Urinary bladder (tissue), 4 donors: ENCODE data around the gene RTL5. TPM values are rescaled to one million over a fixed set of nuclear protein-coding genes. Genes with fewer than 3 reads are reported as not detected.

Experiments used
- DNase-seq: peaks from one replicate; pipeline ENCODE4 v3.0.0-alpha.2; 2015; ENCODE audit errors: extremely low spot score
- H3K27ac ChIP-seq: one replicate; pipeline ENCODE4 v1.5.1; 2013; ENCODE audit warnings: low read depth, mild to moderate bottlenecking, moderate library complexity
- H3K36me3 ChIP-seq: one replicate; pipeline ENCODE4 v1.6.1; 2013; ENCODE audit warnings: mild to moderate bottlenecking, moderate library complexity; ENCODE audit not compliant: insufficient read depth
- H3K4me1 ChIP-seq: one replicate; pipeline ENCODE4 v1.6.1; 2013; ENCODE audit warnings: mild to moderate bottlenecking, moderate library complexity; ENCODE audit not compliant: insufficient read depth
- H3K4me3 ChIP-seq: one replicate; pipeline ENCODE4 v1.5.1; 2013; ENCODE audit warnings: low read depth, low read length
- WGBS: extraction: QIAGEN DNeasy Blood & Tissue Kit; methylation state at CpG from one replicate; pipeline ENCODE4 v1.1.7; 2013; 5-methylcytosine and 5-hydroxymethylcytosine counted together
- polyA plus RNA-seq: library from polyadenylated mRNA; stranded (reverse); fragments of 200-250 nt; gene quantifications from one replicate; pipeline ENCODE4 v1.2.3, GENCODE V29; 2013
- total RNA-seq: library from RNA; depleted of rRNA; stranded (reverse); fragments of >200 nt; gene quantifications from one replicate; pipeline ENCODE4 v1.2.3, GENCODE V29; 2014
- donor health status: healthy with polysubstance abuse.
- donor health status: healthy.

Gene RTL5
- total and polyA plus RNA-seq, 2 donors = 4.8 to 10.0 TPM

- Histone ChIP-seq H3K27ac (no peak overlapping the region), H3K36me3 (no peaks in the 10 kb centered on the region), H3K4me3 (no peak overlapping the region), H3K4me1 (no peaks in the 10 kb centered on the region)
- DNase-seq = no peak
- WGBS = 67% methylated on average over 13 of the region's 13 CpGs
These were observed 21.5 kb downstream of the RTL5 start for GRCh38 chrX:72110051-72110875.

- H3K4me3 ChIP-seq = no peak overlapping the region
- H3K4me1 ChIP-seq = no peaks in the 10 kb centered on the region
- H3K36me3 ChIP-seq = no peaks in the 10 kb centered on the region
- WGBS = 95% methylated on average over 10 of the region's 10 CpGs
- H3K27ac ChIP-seq = no peak overlapping the region
- DNase-seq = no peak
These were observed 23.0 kb downstream of the RTL5 start for GRCh38 chrX:72108666-72109065.

GRCh38 chrX:72107841-72108595 lies 23.7 kb downstream of the RTL5 start:
- WGBS = 88% methylated on average over 12 of the region's 12 CpGs
- Histone ChIP-seq H3K4me3 (no peak overlapping the region), H3K27ac (no peak overlapping the region), H3K36me3 (no peaks in the 10 kb centered on the region), H3K4me1 (no peaks in the 10 kb centered on the region)
- no peak for DNase-seq

GRCh38 chrX:72107320-72107719 lies 24.4 kb downstream of the RTL5 start:
- no peak for DNase-seq
- Histone ChIP-seq H3K4me1 (no peaks in the 10 kb centered on the region), H3K27ac (no peak overlapping the region), H3K36me3 (no peaks in the 10 kb centered on the region), H3K4me3 (no peak overlapping the region)
- 81% methylated on average over 6 of the region's 6 CpGs for WGBS

GRCh38 chrX:72105436-72105835 lies 26.3 kb downstream of the RTL5 start:
- no peak for DNase-seq
- no peak overlapping the region for H3K27ac ChIP-seq
- H3K4me3 ChIP-seq = no peak overlapping the region
- H3K36me3 ChIP-seq = no peaks in the 10 kb centered on the region
- no peaks in the 10 kb centered on the region for H3K4me1 ChIP-seq
- WGBS = 72% methylated on average over 6 of the region's 6 CpGs

GRCh38 chrX:72102760-72103159 lies 29.0 kb downstream of the RTL5 start:
- 70% methylated on average over 4 of the region's 4 CpGs for WGBS
- no peak overlapping the region for H3K27ac ChIP-seq
- no peaks in the 10 kb centered on the region for H3K36me3 ChIP-seq
- no peak for DNase-seq
- H3K4me3 ChIP-seq = no peak overlapping the region
- no peaks in the 10 kb centered on the region for H3K4me1 ChIP-seq

GRCh38 chrX:72102126-72102525 lies 29.6 kb downstream of the RTL5 start:
- Histone ChIP-seq H3K27ac (no peak overlapping the region), H3K36me3 (no peaks in the 10 kb centered on the region), H3K4me1 (no peaks in the 10 kb centered on the region), H3K4me3 (no peak overlapping the region)
- 68% methylated on average over 2 of the region's 2 CpGs for WGBS
- DNase-seq = no peak

GRCh38 chrX:72101597-72102037 lies 30.1 kb downstream of the RTL5 start:
- 48% methylated on average over 4 of the region's 4 CpGs for WGBS
- H3K27ac ChIP-seq = no peak overlapping the region
- no peaks in the 10 kb centered on the region for H3K36me3 ChIP-seq
- H3K4me3 ChIP-seq = no peak overlapping the region
- no peaks in the 10 kb centered on the region for H3K4me1 ChIP-seq
- DNase-seq = no peak

GRCh38 chrX:72100824-72101351 lies 30.8 kb downstream of the RTL5 start:
- no peak for DNase-seq
- no peak overlapping the region for H3K4me3 ChIP-seq
- H3K4me1 ChIP-seq = no peaks in the 10 kb centered on the region
- H3K36me3 ChIP-seq = no peaks in the 10 kb centered on the region
- no peak overlapping the region for H3K27ac ChIP-seq
- WGBS = 83% methylated on average over 9 of the region's 9 CpGs

- no peak for DNase-seq
- Histone ChIP-seq H3K4me1 (no peaks in the 10 kb centered on the region), H3K36me3 (no peaks in the 10 kb centered on the region), H3K4me3 (no peak overlapping the region), H3K27ac (no peak overlapping the region)
- 84% methylated on average over 13 of the region's 13 CpGs for WGBS
These were observed 31.5 kb downstream of the RTL5 start for GRCh38 chrX:72100051-72100755.

- DNase-seq = no peak
- Histone ChIP-seq H3K36me3 (no peaks in the 10 kb centered on the region), H3K4me3 (no peak overlapping the region), H3K27ac (no peak overlapping the region), H3K4me1 (no peaks in the 10 kb centered on the region)
- 80% methylated on average over 3 of the region's 3 CpGs for whole genome bisulfite sequencing
These were observed 34.6 kb downstream of the RTL5 start for GRCh38 chrX:72097098-72097497.

- Histone ChIP-seq H3K36me3 (no peaks in the 10 kb centered on the region), H3K27ac (no peak overlapping the region), H3K4me1 (no peaks in the 10 kb centered on the region), H3K4me3 (no peak overlapping the region)
- WGBS = 44% methylated on average over 2 of the region's 2 CpGs
- DNase-seq = no peak
These were observed 36.3 kb downstream of the RTL5 start for GRCh38 chrX:72095370-72095769.

- Histone ChIP-seq H3K4me3 (no peak overlapping the region), H3K4me1 (no peaks in the 10 kb centered on the region), H3K36me3 (no peaks in the 10 kb centered on the region), H3K27ac (no peak overlapping the region)
- DNase-seq = no peak
- 27% methylated on average over 4 of the region's 4 CpGs for WGBS
These were observed 36.8 kb downstream of the RTL5 start for GRCh38 chrX:72094894-72095293.
